Activated CD4-positive, alpha-beta T cell treated with anti-CD3 and anti-CD28 coated beads, Interleukin-2, amount 10 ng/mL, durations not matched to agents 7 days and 5 days (primary cell): ENCODE results near the gene ADK. TPM values are rescaled to one million over a fixed set of nuclear protein-coding genes. Genes with fewer than 3 reads are reported as not detected.

Experiments used
- CTCF ChIA-PET: fragments of 350-600 bp; sonication (Branson Sonifier 250); formaldehyde crosslinking; loops from one replicate; lab custom pipeline; 2021; ENCODE audit warnings: antibody characterized with exemption; lab: Charles Lee
- POLR2A ChIA-PET: fragments of 350-600 bp; sonication (Branson Sonifier 250); formaldehyde crosslinking; loops from one replicate; lab custom pipeline; 2021; ENCODE audit warnings: antibody characterized with exemption; lab: Charles Lee
- DNase-seq: peaks from one replicate; pipeline ENCODE4 v3.0.0-alpha.2; 2020
- H3K27ac Mint-ChIP-seq: one replicate; pipeline ENCODE4 v1.8.0; 2021; ENCODE audit warnings: mild to moderate bottlenecking, moderate library complexity, mixed read lengths
- H3K27me3 Mint-ChIP-seq: one replicate; pipeline ENCODE4 v1.8.0; 2021; ENCODE audit warnings: mixed read lengths
- H3K36me3 Mint-ChIP-seq: one replicate; pipeline ENCODE4 v1.8.0; 2021; ENCODE audit warnings: low read depth, mixed read lengths
- H3K4me1 Mint-ChIP-seq: one replicate; pipeline ENCODE4 v1.8.0; 2021; ENCODE audit warnings: mixed read lengths
- H3K4me3 Mint-ChIP-seq: one replicate; pipeline ENCODE4 v1.8.0; 2021; ENCODE audit warnings: mild to moderate bottlenecking, moderate library complexity, mixed read lengths
- H3K9me3 Mint-ChIP-seq: one replicate; pipeline ENCODE4 v1.8.0; 2021; ENCODE audit warnings: mixed read lengths
- total RNA-seq, 2 experiments: library from RNA; stranded (reverse); gene quantifications; one replicate each; pipeline ENCODE4 v1.2.3, GENCODE V29; 2021

Gene ADK
- total RNA-seq, 2 experiments from 2014 or later, result 36.8 to 38.5 TPM

- peaks cover 5% of the 10 kb centered on the region for H3K4me1 Mint-ChIP-seq
- H3K9me3 Mint-ChIP-seq, result peaks cover 20% of the 10 kb centered on the region
- CTCF ChIA-PET, result interaction anchor here (0.7 kb wide), 1 partner anchor 9 kb away, joined by 3 read pairs; no protein-coding TSS in a partner anchor
- no peak overlapping the region for H3K27ac Mint-ChIP-seq
- no peaks in the 10 kb centered on the region for H3K27me3 Mint-ChIP-seq
- H3K4me3 Mint-ChIP-seq, result no peak overlapping the region
- DNase-seq, result no peak
- peaks cover 41% of the 10 kb centered on the region for H3K36me3 Mint-ChIP-seq
- POLR2A ChIA-PET, result no interaction called here
These were observed 524.5 kb downstream of the ADK start for GRCh38 chr10:74675484-74675883.

DNA sequence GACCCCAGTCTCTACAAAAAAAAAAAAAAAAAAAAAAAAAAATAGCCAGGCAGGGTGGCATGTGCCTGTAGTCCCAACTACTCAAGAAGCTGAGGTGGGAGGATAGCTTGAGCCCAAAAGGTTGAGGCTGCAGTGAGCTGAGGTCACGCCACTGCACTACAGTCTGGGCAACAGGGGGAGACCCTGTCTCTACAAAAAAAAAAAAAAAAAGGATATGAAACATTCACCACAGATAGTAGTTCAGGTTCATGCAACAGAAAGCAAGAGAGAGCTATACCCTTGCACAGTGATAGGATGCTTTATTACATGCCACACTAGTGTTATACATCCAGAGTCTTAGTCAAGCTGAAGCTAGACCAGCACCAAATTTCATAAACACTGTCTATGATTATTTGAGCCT lies 526.9 kb downstream of the ADK start:
- Mint-ChIP-seq H3K9me3 (peaks cover 19% of the 10 kb centered on the region), H3K27me3 (no peaks in the 10 kb centered on the region), H3K36me3 (peaks cover 31% of the 10 kb centered on the region), H3K4me3 (no peak overlapping the region), H3K4me1 (peaks cover 12% of the 10 kb centered on the region), H3K27ac (no peak overlapping the region)
- no peak for DNase-seq
- ChIA-PET POLR2A (interaction anchor here (0.6 kb wide), 1 partner anchor 16 kb away, joined by 8 read pairs; no protein-coding TSS in a partner anchor), CTCF (interaction anchor here (0.7 to 0.9 kb wide), 2 partner anchors 422 to 479 kb away, joined by 3 to 4 read pairs; no protein-coding TSS in a partner anchor)

GRCh38 chr10:74681917-74682627 lies 531.1 kb downstream of the ADK start:
- Mint-ChIP-seq H3K4me1 (peaks cover 10% of the 10 kb centered on the region), H3K4me3 (no peak overlapping the region), H3K9me3 (peaks cover 4% of the 10 kb centered on the region), H3K36me3 (peaks cover 12% of the 10 kb centered on the region), H3K27me3 (no peaks in the 10 kb centered on the region), H3K27ac (no peak overlapping the region)
- CTCF ChIA-PET, result interaction anchor here (2.5 kb wide), 1 partner anchor 14 kb away, joined by 9 read pairs; no protein-coding TSS in a partner anchor
- DNase-seq, result no peak
- POLR2A ChIA-PET, result interaction anchor here (0.7 kb wide), 1 partner anchor 24 kb away, joined by 3 read pairs; no protein-coding TSS in a partner anchor

DNA sequence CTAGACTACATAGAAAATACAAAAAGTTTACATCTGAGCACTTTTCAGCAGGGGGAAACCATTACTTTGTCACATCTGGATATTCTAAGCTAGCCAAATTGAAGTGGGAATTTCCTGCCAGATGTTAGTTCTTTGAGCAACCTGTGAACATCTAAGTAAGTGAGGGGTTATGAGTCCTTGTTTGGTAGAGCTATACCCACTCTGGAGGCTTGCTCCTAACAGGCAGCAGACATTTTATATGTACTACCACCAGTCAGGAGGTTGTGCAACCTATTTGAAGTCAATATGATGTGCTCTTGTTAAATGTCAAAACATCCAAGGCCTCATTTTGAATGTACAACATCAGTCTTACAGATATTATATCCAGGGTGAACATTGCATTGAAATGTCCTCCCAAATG lies 532.0 kb downstream of the ADK start:
- peaks cover 7% of the 10 kb centered on the region for H3K4me1 Mint-ChIP-seq
- no peak overlapping the region for H3K27ac Mint-ChIP-seq
- H3K27me3 Mint-ChIP-seq, result no peaks in the 10 kb centered on the region
- no peak overlapping the region for H3K4me3 Mint-ChIP-seq
- ChIA-PET POLR2A (no interaction called here), CTCF (interaction anchor here (1.1 to 2.5 kb wide), 2 partner anchors 10 to 15 kb away, joined by 3 to 9 read pairs; no protein-coding TSS in a partner anchor)
- DNase-seq, result no peak
- peaks cover 4% of the 10 kb centered on the region for H3K9me3 Mint-ChIP-seq
- peaks cover 16% of the 10 kb centered on the region for H3K36me3 Mint-ChIP-seq

DNA sequence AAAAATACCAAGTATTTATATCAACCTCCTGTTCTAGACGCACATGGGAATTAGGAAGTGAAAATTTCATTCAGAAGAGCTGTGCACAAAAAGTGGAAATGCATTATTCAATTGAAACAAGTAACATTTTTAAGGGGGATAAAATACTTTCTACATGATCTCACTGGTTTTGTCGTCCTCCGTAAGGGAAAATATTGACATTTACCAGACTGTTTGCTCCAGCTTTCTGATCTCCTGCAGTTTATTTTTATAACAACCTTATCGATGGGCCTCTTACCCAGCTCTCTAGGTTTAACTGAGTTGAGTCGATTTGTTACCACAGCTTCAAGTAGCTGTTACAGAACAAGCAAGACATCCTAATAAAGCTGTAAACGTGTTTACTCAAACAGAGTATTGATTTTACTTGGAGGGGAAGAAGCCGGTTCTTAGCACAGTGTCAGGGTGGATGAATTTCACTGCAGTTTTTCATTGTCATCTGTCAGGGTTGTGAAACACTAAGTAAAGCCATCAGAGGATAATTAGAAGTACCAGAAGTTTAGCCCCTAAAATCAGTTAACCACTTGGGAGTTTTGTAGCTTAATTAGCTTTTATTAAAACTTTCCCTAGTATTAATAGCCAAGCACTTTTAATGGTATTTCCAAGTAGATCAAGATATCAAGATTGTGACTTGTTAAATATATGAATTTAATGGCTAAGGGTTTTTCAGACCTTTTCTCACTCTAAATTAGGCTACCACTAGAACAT lies 532.8 kb downstream of the ADK start:
- Mint-ChIP-seq H3K27me3 (no peaks in the 10 kb centered on the region), H3K4me1 (peaks cover 7% of the 10 kb centered on the region), H3K27ac (no peak overlapping the region), H3K36me3 (peaks cover 15% of the 10 kb centered on the region), H3K4me3 (no peak overlapping the region), H3K9me3 (peaks cover 4% of the 10 kb centered on the region)
- CTCF ChIA-PET, result interaction anchor here (1.1 kb wide), 1 partner anchor 10 kb away, joined by 3 read pairs; no protein-coding TSS in a partner anchor
- POLR2A ChIA-PET, result no interaction called here
- no peak for DNase-seq

DNA sequence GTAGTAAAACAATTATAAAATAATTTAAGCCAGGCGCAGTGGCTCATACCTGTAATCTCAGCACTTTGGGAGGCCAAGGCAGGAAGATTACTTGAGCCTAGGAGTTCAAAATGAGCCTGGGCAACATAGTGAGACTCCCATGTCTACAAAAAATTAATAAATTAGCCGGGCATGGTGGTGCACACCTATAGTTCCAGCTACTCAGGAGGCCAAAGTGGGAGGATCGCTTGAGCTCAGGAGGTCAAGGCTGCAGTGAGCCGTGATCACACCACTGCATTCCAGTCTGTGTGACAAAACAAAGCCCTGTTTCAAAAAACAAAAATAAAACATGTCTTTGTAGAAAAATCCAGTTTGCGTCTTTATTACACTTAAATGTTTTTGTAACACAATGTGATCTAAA lies 533.4 kb downstream of the ADK start:
- Mint-ChIP-seq H3K4me1 (peaks cover 8% of the 10 kb centered on the region), H3K36me3 (peaks cover 15% of the 10 kb centered on the region), H3K4me3 (no peak overlapping the region), H3K9me3 (peaks cover 4% of the 10 kb centered on the region), H3K27me3 (no peaks in the 10 kb centered on the region), H3K27ac (no peak overlapping the region)
- POLR2A ChIA-PET, result no interaction called here
- CTCF ChIA-PET, result no interaction called here
- DNase-seq, result no peak

GRCh38 chr10:74685564-74685963 lies 534.5 kb downstream of the ADK start:
- Mint-ChIP-seq H3K27ac (no peak overlapping the region), H3K27me3 (no peaks in the 10 kb centered on the region), H3K9me3 (peaks cover 4% of the 10 kb centered on the region), H3K4me1 (peaks cover 13% of the 10 kb centered on the region), H3K36me3 (peaks cover 15% of the 10 kb centered on the region), H3K4me3 (no peak overlapping the region)
- ChIA-PET CTCF (no interaction called here), POLR2A (no interaction called here)
- DNase-seq, result no peak

GRCh38 chr10:74690393-74690792 lies 539.4 kb downstream of the ADK start:
- Mint-ChIP-seq H3K36me3 (peaks cover 13% of the 10 kb centered on the region), H3K27me3 (no peaks in the 10 kb centered on the region), H3K9me3 (peaks cover 2% of the 10 kb centered on the region), H3K27ac (no peak overlapping the region), H3K4me1 (peaks cover 6% of the 10 kb centered on the region), H3K4me3 (no peak overlapping the region)
- ChIA-PET CTCF (interaction anchor here (1.3 kb wide), 1 partner anchor 12 kb away, joined by 4 read pairs; no protein-coding TSS in a partner anchor), POLR2A (no interaction called here)
- DNase-seq, result no peak

DNA sequence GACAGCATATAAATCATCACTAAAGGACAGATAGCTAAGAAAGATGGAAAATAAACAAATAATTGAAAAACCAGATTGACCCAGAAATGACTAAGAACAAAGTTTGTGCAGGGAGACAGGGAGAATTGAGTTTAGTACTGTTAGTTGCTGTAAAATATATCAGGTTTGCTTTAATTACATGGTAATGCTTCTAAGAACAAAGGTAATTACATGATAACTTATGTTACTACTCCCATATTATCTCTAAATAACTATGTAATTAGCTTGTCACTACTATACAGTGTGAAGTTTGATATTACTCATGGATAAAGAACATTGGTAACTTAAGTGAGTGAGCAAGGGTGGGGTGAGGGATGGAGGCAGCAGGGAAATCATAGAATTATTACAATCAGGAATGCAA lies 540.1 kb downstream of the ADK start:
- no peak for DNase-seq
- CTCF ChIA-PET, result interaction anchor here (1.1 to 1.3 kb wide), 2 partner anchors 11 to 327 kb away, joined by 4 read pairs; no protein-coding TSS in a partner anchor
- H3K36me3 Mint-ChIP-seq, result peaks cover 13% of the 10 kb centered on the region
- H3K4me1 Mint-ChIP-seq, result peaks cover 6% of the 10 kb centered on the region
- no peak overlapping the region for H3K4me3 Mint-ChIP-seq
- H3K9me3 Mint-ChIP-seq, result peaks cover 2% of the 10 kb centered on the region
- no peaks in the 10 kb centered on the region for H3K27me3 Mint-ChIP-seq
- H3K27ac Mint-ChIP-seq, result no peak overlapping the region
- POLR2A ChIA-PET, result no interaction called here

GRCh38 chr10:74704629-74705357 lies 553.8 kb downstream of the ADK start:
- Mint-ChIP-seq H3K4me3 (no peak overlapping the region), H3K36me3 (peaks cover 9% of the 10 kb centered on the region), H3K4me1 (no peaks in the 10 kb centered on the region), H3K9me3 (no peaks in the 10 kb centered on the region), H3K27ac (no peak overlapping the region), H3K27me3 (no peaks in the 10 kb centered on the region)
- ChIA-PET CTCF (interaction anchor here (0.6 kb wide), 1 partner anchor 153 kb away, joined by 5 read pairs; no protein-coding TSS in a partner anchor), POLR2A (no interaction called here)
- DNase-seq, result no peak

DNA sequence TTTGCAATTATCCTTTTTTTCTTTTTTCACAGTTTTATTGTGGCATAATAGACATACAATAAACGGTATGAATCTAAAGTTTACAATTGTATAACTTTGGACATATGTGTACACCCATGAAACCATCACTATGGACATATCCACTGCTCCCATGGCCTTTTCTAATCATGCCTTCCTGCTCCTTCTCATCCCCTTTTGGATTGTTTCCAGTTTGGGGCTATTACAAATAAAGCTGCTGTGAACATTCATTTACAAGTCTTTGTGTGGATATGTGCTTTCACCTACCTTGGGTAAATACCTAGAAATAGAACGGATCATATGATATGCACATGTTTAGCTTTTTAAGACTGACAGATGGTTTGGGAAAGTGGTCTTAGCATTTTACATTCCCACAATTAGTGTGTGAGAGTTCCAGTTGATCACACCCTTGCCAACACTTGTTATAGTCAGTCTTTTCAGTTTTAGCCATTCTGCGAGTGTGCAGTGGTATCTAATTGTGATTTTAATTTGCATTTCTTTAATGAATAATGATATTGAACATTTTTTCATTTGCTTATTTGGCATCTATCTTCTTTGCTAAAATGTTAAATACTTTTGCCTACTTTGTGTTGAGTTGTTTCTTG lies 554.4 kb downstream of the ADK start:
- ChIA-PET POLR2A (no interaction called here), CTCF (interaction anchor here (1.2 kb wide), 1 partner anchor 530 kb away, joined by 3 read pairs; the partner anchor contains the start of gene COMTD1)
- Mint-ChIP-seq H3K36me3 (peaks cover 11% of the 10 kb centered on the region), H3K4me1 (no peaks in the 10 kb centered on the region), H3K9me3 (no peaks in the 10 kb centered on the region), H3K27ac (no peak overlapping the region), H3K27me3 (no peaks in the 10 kb centered on the region), H3K4me3 (no peak overlapping the region)
- no peak for DNase-seq

DNA sequence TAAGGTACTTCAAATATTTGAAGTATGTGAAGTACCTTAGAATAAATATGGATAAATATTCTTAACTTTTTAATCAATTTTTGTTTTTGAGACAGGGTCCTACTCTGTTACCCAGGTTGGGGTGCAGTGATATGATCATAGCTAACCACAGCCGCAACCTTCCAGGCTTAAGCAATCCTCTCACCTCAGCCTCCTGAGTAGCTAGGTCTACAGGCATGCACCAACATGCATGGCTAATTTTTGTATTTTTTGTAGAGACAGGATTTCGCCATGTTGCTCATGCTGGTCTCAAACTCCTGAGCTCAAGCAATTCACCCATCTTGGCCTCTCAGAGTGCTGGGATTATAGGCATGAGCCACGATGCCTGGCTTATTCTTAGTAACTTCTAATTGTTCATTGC lies 555.9 kb downstream of the ADK start:
- ChIA-PET POLR2A (no interaction called here), CTCF (no interaction called here)
- Mint-ChIP-seq H3K4me3 (no peak overlapping the region), H3K36me3 (peaks cover 9% of the 10 kb centered on the region), H3K4me1 (no peaks in the 10 kb centered on the region), H3K27me3 (no peaks in the 10 kb centered on the region), H3K9me3 (no peaks in the 10 kb centered on the region), H3K27ac (no peak overlapping the region)
- DNase-seq, result no peak
